GM21447 (cell line): ENCODE measurements around the gene GABRR2.

Experiments used
- ATAC-seq: cut with Tn5 transposase; IDR thresholded peaks from one replicate; pipeline ENCODE4 v1.9.1; 2021; ENCODE audit not compliant: unreplicated experiment

The GABRR2 gene

GRCh38 chr6:89214197-89214596 is 100.9 kb downstream of the GABRR2 start:
- ATAC-seq: no peak

GRCh38 chr6:89212472-89212871 is 102.6 kb downstream of the GABRR2 start:
- ATAC-seq: no peak

GRCh38 chr6:89209457-89209856 is 105.6 kb downstream of the GABRR2 start:
- no peak for ATAC-seq

GRCh38 chr6:89208551-89208950 is 106.5 kb downstream of the GABRR2 start:
- no peak for ATAC-seq
